Measurements from ENCODE around the gene TIGD1. TPM values are rescaled to one million over a fixed set of nuclear protein-coding genes. Genes with fewer than 3 reads are reported as not detected.

The TIGD1 gene
- total and polyA plus RNA-seq, 7 donors, result 0.23 to 4.2 (median 3.0) TPM

DNA sequence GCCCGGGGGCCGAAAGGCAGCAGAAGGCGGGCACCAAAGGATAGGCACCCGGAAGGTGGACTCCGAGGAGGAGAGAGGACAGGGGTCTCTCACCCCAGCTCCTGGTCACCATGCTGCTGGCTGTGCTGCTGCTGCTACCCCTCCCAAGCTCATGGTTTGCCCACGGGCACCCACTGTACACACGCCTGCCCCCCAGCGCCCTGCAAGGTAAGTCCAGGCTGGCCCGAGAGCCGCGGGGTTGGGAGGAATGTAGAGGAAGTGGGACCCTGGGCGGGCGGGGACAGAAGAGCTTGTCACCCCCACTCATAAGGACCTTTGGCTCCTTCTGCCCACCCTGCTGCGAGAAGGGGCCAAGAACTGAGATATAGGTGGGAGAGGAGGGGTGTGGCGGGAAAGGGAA, 29.9 kb downstream of the TIGD1 start:
- H3K4me3 ChIP-seq, result no peak overlapping the region
- WGBS, 2 donors, result 71 to 78% methylated on average over 15 of the region's 15 CpGs
- TF ChIP-seq POLR2A (IDR thresholded peaks at IDR 0.05) (no peak), EP300 (IDR thresholded peaks at IDR 0.05) (no peak), CTCF (IDR thresholded peaks at IDR 0.05) (no peak), POLR2AphosphoS5 (IDR thresholded peaks at IDR 0.05) (no peak)
- peaks cover 30 to 62% (median 48%) of the 10 kb centered on the region in 3 donors for H3K27me3 ChIP-seq
- no peak for DNase-seq
- H3K9me3 ChIP-seq, result no peaks in the 10 kb centered on the region
- intact Hi-C loops (cut with DNase I), result loop anchor here (5.0 kb wide), 1 partner anchor 613 kb away; no protein-coding TSS in a partner anchor
- H3K4me1 ChIP-seq, result peaks cover 0 to 26% (median 25%) of the 10 kb centered on the region in 4 donors
- H3K27ac ChIP-seq, result no peak overlapping the region
- H3K36me3 ChIP-seq, result no peaks in the 10 kb centered on the region

DNA sequence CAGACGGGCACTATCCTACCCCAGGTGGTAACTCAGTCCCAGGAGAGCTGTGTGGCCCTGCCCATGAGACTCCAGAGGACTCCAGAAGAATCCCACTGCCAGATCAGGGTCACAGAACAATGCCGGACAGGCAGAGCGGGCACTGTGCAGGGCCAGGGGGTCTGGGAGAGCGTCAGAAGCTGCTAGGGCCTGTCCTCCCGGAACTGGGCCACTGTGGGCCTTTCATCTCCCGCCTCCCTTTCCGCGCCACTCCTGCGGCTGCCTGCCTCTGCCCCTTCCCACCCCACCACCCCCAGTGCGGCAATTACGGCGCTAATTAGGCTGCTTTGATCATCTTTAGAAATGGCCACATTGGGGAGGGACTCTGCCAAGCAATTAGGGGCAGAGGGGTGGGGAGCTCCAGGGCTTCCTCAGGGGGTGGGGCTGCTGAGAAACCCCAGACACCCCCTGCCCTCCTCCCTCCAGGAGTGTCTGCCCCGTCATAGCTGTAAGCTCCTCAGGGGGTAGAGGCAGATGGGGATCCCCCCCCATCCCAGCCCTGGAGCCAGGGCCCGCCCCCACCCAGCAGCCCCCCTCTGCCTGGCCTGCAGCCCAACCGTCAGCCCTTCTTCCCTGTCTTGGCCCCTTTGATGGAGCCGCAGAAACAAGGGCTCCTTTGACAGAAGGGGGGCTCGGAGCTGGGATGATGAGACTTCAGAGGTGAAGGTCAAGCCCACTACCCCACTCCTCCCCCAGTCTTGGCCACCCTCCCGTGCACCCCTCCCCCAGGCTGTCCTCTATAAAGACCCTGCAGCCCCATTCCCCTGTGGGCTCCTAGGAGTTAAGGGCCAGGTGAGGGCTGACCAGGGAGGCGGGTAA, 30.5 kb downstream of the TIGD1 start, which contains the start of gene PRSS56:
Gene PRSS56, plus strand, starts transcription at position 808 of the 858 bp plus-strand sequence. CDS start 211 bp downstream, outside the sequence.
- Histone ChIP-seq H3K4me1 (peaks cover 0 to 25% (median 22%) of the 10 kb centered on the region in 4 donors), H3K36me3 (no peaks in the 10 kb centered on the region), H3K27ac (no peak within 1 kb of the TSS), H3K27me3 (peaks cover 30 to 55% (median 43%) of the 10 kb centered on the region in 3 donors), H3K4me3 (no peak within 1 kb of the TSS), H3K9me3 (no peaks in the 10 kb centered on the region)
- DNase-seq, result no peak
- intact Hi-C loops (cut with DNase I), result loop anchor here (5.0 kb wide), 1 partner anchor 613 kb away; no protein-coding TSS in a partner anchor
- 61 to 65% methylated on average over 19 of the region's 19 CpGs for WGBS, 2 donors
- TF ChIP-seq POLR2AphosphoS5 (IDR thresholded peaks at IDR 0.05) (no peak), EP300 (IDR thresholded peaks at IDR 0.05) (no peak), CTCF (IDR thresholded peaks at IDR 0.05) (no peak), POLR2A (IDR thresholded peaks at IDR 0.05) (no peak)

DNA sequence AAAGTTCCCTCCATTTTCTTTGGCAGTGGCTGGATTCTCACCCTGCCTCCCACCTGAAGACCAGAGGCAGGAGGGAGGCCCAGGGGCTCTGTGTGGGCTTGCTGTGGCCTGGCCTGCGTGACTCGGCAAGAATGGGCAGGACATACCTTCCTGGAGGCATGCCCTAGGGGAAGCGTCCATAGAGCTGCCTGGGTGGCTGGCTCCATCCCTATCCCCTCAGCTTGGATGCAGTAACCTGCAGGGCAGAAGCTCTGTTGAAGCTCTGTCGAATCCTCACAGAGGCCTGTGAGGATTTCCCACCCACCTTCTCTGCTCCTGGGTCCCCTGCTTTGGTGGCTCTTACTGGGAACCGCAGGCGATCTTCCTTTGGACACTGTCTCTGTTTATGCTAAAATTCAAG, 31.5 kb downstream of the TIGD1 start:
- no peak overlapping the region for H3K4me3 ChIP-seq
- H3K9me3 ChIP-seq, result no peaks in the 10 kb centered on the region
- TF ChIP-seq CTCF (IDR thresholded peaks at IDR 0.05), result no peak
- no peak for TF ChIP-seq POLR2AphosphoS5 (IDR thresholded peaks at IDR 0.05)
- no peak for TF ChIP-seq EP300 (IDR thresholded peaks at IDR 0.05)
- TF ChIP-seq POLR2A (IDR thresholded peaks at IDR 0.05), result no peak
- DNase-seq, result no peak
- no peaks in the 10 kb centered on the region for H3K36me3 ChIP-seq
- intact Hi-C loops (cut with DNase I), result no loop called here
- WGBS, 2 donors, result 78 to 81% methylated on average over 6 of the region's 6 CpGs
- peaks cover 0 to 19% (median 17%) of the 10 kb centered on the region in 4 donors for H3K4me1 ChIP-seq
- H3K27ac ChIP-seq, result no peak overlapping the region
- H3K27me3 ChIP-seq, result peaks cover 23 to 45% (median 33%) of the 10 kb centered on the region in 3 donors

DNA sequence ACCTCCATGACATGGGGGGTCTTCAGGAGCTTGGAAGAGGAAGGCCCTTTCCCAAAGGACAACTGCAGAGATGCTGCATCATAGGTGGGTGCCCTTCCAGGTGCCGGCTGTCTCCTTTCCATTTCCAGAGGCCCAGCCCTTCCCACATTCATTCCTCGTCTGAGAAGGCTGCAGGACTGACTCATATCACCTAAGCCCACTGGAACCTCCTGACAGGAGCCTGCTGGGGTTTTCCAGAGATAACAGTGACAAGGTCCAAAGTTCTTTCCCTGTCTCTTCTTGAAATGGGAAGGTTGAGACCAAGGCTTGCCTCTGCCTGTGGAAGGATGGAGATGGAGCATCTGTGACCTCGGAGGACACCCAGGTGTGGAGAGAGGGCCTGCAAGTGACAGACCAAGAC, 33.8 kb downstream of the TIGD1 start:
- Histone ChIP-seq H3K27ac (no peak overlapping the region), H3K4me3 (no peak overlapping the region), H3K9me3 (no peaks in the 10 kb centered on the region), H3K27me3 (peaks cover 0 to 36% (median 10%) of the 10 kb centered on the region in 3 donors), H3K36me3 (no peaks in the 10 kb centered on the region), H3K4me1 (peaks cover 0 to under 1% (median 0%) of the 10 kb centered on the region in 4 donors)
- TF ChIP-seq CTCF (IDR thresholded peaks at IDR 0.05) (no peak), POLR2A (IDR thresholded peaks at IDR 0.05) (no peak), POLR2AphosphoS5 (IDR thresholded peaks at IDR 0.05) (no peak), EP300 (IDR thresholded peaks at IDR 0.05) (no peak)
- 48 to 82% methylated on average over 3 of the region's 3 CpGs for WGBS, 2 donors
- DNase-seq, result no peak
- intact Hi-C loops (cut with DNase I), result no loop called here
